Hypothalamus (tissue), 51 donors: ENCODE data around the gene C1orf174.

Source experiments
- DNase-seq, 51 donors: peaks; one replicate each; lab custom pipeline; 2025; lab: John Stamatoyannopoulos, UW

C1orf174 gene

DNA sequence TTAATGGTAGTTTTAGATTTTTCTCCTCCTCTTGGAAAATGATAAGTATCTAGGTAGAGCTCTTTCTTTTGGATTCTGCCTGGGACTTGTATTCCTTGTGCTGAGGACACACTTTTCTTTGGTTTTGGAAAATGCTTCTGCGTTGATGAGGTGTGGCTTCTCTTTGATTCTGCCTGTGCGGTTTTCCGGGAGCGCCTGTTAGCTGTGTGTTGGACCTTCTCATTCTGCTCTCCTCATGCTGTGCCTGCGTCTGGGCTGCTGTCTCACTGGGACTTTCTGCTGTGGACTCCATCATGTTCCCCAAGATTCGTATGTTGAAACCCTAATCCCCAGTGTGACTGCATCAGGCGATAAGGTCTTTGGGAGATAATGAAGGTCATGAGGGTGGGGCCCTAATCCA lies 21.0 kb downstream of the C1orf174 start:
- DNase-seq = no peak

DNA sequence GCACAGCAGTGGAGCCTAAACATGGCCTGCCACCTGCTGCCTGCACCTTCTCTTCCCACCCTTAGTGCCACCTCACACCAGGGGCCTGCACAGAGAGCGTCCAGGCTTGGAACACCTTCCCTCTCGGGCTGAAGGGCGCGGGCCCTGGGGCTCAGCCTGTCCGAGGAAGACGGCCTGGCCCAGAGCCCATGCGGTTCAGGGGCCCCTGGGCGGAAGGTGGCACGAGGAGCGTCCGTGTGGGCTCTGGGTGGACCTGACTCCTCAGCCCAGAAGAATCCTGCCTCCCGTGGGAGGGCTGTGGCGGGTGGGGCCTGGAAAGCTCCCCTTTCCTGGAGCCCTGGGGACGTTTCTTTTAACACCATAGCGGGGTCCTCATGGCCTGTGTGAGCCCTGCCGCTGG lies 23.4 kb downstream of the C1orf174 start:
- no peak for DNase-seq

DNA sequence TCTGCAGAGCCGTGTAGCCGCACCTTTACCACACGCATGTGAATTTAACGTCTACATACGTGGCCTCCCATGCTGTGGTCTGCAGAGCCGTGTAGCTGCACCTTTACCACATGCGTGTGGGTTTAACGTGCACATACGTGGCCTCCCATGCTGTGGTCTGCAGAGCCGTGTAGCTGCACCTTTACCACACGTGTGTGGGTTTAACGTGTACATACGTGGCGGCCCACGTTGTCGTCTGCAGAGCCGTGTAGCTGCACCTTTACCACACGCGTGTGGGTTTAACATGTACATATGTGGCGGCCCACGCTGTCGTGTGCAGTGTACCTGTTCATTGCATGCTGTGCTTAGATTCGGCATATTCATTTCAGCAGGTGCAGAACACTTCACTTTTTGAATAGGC lies 25.3 kb downstream of the C1orf174 start:
- DNase-seq = no peak

DNA sequence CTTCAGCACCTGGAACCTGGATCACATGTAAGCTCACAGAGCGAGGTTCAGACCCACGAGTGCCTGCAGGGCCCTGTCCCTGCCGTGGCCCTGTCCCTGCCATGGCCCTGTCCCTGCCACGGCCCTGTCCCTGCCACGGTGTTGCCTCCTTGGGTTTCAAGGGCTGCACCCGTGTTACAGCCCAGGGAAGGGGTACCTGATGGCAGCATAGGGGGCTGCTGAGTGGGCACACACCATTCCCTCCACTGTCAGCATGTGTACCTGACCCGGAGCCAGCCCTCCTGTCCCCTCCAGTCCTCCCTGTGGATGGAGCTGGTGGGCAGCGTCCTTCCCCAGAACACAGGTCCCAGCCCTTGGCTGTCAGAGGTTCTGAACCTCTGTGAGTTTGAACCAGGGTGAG lies 27.5 kb downstream of the C1orf174 start:
- DNase-seq = no peak

DNA sequence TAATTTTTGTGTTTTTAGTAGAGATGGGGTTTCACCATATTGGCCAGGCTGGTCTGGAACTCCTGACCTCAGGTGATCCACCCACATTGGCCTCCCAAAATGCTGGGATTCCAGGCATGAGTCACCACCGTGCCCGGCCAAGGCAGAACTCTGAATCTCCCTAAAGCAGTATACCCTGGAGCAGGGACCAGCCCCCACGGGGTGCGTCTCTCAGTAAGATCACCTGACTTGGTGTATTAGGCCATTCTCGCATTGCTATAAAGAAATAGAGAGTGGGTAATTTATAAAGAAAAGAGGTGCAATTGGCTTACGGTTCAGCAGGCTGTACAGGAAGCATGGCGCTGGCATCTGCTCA lies 28.6 kb downstream of the C1orf174 start:
- DNase-seq = no peak

DNA sequence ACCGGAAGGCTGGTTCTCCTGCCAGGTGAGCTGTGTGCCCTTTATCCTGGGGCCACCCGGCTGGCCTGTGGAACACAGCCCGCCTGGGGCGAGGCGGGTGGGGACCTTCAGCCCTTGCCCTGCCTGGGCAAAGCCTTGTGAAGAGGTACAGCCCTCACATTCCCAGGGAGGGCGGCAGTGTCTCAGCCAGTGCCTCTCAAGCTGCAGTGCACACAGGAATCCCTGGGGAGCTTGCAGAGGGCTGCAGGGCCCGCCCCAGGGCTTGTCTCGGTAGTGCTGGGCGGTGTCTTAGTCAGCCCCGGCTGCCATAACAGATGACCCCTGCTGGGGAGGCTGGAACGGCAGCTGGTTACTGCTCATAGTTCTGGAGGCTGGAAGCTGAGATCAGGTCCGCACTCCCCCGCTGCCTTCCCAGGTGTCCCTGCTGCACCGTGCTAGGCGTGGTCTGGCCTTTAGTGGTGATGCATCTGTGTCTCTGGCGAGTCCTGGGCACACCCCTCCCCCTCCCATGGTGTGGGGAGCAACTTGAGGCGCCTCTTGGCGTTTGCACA lies 30.2 kb downstream of the C1orf174 start:
- DNase-seq = no peak

DNA sequence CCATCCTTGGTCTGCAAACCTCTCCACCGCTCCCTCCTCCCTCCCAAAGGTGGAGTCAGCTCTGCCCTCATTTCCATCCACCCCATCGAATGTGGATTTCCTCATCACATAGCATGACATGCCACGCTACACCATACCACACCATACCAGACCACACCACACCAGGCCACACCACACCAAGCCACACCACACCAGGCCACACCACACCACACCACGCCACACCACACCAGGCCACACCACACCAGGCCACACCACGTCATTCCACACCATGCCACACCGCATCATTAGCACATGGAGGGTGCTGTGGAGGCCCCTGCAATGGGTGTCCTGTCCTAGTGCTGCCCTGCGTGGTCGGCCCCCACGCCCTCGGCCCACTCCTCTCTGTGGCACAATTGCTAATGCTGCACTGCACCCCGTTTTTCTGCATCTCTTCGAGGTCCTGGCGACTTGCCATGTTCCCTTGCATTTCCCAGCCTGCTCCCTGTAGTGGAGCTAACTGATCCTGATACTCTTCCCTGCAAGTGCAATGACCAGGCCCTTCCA lies 31.5 kb downstream of the C1orf174 start:
- DNase-seq = no peak

DNA sequence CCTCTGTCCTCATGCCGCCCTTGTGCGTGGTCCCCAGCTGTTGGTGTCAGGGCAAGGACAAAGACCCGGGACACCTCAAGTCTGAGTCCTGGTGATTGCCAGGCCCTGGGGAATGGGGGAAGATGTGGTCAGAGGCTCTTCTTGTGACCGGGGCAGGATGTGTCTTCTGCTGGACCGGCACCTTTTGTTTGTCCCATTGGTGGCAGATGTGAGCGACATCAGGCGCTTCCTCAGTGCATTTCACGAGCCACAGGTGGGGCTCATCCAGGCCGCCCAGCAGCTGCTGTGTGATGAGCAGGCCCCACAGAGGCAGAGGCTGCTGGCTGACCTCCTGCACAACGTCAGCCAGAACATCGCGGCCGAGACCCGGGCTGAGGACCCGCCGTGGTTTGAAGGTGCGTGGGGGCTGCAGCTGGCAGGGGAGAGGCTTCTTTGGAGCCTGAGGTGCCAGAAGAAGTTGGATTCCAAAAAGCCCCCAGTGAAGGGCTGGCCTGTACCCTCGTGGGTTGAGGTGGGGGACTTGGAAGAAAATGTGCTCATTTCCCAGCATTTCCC lies 34.4 kb downstream of the C1orf174 start:
- DNase-seq = no peak

DNA sequence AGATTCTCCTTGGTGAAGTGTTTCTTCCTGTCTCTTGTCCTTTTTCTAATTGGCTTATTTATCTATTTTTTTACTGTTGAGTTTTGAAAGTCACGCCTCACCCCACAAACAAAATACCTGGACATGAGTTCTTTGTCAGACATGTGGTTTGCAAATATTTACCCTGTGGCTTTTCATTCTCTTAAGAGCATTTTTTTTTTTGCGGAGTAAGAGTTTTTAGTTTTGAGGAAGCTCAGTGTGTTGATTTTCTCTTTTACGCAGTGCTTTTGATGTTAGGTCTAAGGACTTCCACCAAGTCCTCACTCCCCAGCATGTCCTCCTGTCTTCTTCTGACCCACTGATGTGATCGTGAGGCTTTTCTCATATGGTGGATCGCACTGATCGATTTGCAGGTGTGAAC lies 35.2 kb downstream of the C1orf174 start:
- no peak for DNase-seq

DNA sequence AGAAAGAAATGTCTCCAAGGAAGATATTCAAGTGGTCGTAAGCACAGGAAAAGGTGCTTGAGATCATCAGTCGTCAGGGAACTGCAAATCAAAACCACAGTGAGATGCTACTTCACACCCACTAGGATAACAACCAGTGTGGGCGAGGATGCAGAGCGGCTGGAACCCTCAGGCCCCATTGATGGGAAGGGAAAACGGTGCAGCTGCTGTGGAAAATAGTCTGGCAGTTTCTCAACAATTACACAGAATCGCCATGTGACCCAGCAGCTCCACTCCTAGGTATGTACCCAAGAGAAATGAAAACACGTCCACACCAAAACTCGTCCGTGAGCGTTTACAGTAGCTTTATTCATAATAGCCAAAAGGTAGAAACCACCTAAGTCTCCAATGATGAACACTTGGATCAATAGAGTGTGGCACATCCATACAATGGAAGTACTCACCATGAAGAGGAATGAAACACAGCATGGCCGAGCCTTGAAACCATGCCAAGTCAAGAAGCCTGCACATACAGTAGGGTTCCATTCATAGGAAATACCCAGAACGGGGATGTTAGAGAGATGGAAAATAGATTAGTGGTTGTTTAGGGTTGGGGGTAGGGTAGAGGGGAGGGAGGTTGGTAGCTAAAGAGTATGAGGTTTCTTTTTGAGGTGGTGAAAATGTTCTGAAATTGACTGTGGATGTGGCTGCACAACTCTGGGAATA lies 36.7 kb downstream of the C1orf174 start:
- DNase-seq = peak in 19 of 51 donors; percentile 7 to 58 (median 24)

DNA sequence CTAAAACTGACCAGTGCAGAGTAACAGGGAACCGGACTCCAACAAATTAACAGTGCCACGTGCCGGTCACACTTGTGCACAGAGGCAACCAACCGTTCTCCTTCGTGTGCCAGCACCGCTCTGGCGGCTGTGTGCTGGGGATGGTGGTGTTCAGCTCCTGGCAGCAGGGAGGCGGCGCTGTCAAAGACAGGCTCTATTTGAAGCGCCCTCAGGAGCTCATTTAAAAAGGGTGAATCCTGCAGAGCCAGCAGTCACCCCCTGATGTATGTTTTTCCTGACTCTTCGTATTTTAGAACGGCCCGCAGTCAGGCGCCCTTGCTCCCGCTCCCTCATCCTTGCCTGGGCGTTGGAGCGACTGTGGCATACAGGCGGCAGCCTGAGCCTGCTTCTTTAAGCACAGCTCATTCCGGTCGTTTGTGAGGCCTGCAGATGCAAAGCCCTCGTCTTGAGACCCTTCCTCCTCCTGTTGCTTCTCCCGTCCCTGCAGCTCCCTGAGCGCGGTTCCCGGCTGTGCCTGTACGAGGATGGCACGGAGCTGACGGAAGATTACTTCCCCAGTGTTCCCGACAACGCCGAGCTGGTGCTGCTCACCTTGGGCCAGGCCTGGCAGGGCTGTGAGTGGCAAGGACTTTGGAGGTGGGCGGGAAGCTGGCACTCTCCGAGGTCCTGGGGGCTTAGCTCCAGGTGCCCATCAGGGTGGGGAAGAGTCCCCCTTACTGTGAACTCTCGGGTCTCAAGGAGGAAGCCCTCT lies 41.7 kb downstream of the C1orf174 start:
- DNase-seq = peak in 36 of 51 donors; percentile 4 to 74 (median 36)

DNA sequence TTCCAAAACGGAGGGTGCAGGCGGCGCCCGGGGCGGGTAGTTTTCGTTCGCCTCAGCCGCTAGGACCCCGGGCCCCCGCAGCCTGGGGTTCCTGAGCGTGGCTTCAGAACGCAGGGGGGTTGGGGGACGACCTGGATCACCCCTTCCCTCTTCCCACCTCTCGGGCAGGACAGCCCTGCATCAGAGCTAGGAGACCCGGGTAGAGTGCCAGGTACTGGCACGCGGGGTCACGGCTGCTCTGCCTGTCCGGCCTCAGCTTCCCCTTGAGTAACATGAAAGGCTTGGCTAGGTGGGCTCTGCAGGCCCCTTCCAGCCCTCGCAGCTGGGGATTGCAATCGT lies 42.3 kb downstream of the C1orf174 start:
- peak in 5 of 51 donors; percentile 33 to 44 (median 42) for DNase-seq

DNA sequence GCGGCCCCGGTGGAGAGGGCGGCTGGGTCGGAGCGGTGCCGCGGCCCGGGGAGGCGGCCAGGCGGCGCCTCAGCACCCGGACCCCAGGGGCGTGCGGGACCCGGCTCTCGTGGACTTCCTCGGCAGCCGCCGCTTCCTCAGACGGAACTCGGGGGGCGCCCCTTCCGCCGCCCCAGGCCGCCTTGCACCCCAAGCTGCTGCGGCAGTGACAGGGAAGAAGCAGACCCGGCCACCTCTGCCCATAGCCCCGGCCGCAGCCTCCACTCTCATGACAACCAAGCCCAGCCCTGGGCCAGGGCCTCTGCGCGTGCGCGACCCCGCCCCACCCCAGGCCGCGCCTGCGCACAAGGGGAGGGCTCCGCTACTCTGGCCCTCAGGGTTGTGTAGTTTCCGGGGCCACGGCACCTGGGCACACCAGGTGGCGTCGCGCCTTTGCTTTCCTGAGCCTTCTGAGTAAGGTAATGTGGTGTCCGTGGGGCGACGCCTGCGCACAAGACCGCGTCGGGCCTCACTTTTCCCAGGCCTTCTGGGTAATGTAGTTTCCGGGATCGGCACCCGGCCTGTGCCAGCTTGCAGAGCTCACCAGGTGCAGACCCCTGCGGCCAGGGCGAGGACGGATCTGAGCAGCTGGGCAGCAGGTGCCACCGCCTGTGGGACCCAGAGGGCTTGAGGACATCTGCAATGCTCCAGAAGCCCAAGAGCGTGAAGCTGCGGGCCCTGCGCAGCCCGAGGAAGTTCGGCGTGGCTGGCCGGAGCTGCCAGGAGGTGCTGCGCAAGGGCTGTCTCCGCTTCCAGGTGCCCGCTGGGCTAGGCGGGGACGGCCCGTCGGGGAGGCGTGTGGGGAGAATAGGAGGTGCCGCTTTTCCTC lies 42.9 kb downstream of the C1orf174 start, which contains the start of the genes CEP104 and DFFB:
CEP104 (minus strand) TSS at position 289 of the 868 bp plus-strand sequence. CDS start 4,804 bp downstream, outside the sequence.
DFFB (plus strand) TSS at position 554 of the 868 bp plus-strand sequence; CDS start at position 682, 128 bp downstream.
- DNase-seq = peak; percentile 65 to 98 (median 83)

DNA sequence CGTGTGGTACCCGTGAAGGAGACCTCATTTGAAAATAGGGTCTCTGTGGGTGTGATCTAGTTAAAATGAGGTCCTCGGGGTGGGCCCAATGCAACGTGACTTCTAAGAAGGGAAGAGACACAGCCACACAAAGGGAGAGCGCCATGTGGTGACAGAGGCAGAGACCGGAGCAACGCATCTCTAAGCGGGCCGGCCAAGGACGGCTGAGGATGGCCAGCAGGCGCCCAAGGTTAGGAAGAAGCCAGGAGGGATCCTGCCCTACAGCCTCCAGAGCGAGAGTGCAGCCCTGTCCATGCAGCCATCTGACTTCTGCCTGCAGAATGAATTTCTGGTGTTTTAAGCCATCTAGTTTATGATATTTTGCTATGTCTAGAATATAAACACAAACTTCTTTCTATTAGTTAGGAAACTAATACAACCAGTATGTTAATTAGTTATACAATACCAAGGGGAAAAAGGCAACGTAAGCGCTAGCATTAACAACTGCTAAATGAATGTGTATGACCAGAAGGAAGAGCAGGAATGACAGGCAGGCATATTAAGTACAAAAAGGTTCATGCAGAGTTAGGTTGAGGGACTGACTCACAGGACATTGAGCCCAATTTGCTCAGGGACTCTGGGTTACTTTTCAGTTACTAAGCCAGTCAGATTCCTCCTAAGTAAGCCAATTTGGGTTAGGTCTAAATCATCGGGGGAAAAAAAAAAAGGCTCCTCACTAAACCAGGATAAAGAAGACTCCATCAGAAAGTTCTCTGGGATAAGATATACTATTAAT lies 47.2 kb downstream of the C1orf174 start:
- no peak for DNase-seq

DNA sequence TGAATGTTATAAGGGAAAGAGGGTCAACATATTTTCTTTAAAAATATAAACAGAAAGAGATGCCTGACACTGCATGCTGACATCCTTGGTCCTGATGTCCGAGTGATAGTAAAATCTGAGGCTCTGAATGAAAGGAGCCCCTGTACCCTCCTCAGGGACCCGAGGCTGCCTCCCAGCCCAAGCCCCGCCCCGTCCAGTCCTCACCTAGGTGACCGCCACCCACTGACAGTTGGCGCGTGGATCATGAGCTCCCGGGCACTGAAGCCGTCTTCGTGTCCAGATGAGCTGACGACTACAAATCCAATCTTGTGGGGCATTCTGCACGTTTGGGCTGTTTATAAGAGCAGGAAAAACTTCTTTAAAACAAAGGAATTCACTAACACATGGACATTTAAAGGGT lies 48.0 kb downstream of the C1orf174 start:
- DNase-seq = no peak

DNA sequence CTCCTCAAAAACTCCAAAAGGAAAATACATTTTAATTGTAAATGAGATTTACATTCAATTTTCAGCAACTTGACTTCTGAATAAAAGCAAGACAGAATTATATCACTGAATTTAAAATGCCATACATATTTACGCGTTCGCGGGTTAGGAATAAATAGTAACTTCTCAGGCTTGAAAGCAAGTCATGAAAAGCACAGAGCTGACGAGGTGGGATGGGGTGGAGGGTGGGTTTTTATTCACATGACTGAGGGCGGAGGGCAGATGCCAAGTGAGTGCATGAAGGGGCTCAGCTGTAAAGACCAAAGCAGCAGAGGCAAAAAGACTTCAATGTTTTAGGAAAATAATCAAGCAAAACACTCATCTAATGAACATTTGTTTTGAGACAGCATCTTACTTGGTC lies 48.8 kb downstream of the C1orf174 start:
- no peak for DNase-seq

DNA sequence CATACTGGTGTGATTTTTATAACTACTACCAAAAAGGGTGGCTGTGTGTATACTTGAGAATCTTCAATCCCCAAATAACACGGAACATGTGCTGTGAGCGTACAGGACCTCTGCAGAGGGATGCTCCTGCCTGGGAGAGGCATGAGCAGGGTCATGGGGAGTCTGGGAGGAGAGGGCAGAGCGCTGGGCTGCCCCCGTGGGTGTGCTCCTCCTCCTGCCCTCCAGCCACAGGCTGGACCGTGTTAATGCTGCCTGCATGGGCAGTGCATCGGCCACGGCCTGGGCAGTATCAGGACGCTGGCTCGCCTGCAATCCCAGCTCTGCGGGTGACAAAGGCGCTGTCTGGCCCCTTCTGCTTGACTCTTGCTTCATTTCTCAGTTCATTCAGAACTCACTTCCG lies 49.2 kb downstream of the C1orf174 start:
- DNase-seq = no peak

DNA sequence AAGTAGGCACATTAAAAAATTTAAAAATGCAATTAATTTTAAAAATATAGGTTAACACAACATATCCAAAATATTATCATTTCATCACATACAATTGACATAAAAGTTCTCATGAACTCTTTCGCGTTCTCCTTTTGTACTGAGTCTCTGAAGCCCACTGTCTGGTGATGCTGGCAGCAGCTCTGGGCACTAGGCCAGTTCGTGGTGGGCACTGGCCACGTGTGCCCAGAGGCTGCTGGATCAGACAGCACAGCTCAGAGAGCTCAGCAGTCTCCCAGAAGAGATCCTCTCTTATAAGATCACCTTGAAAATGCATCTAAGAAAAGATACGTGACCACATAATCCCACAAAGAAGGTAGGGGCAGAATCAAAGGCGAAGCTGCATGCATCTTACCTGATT lies 53.0 kb downstream of the C1orf174 start:
- DNase-seq = no peak

DNA sequence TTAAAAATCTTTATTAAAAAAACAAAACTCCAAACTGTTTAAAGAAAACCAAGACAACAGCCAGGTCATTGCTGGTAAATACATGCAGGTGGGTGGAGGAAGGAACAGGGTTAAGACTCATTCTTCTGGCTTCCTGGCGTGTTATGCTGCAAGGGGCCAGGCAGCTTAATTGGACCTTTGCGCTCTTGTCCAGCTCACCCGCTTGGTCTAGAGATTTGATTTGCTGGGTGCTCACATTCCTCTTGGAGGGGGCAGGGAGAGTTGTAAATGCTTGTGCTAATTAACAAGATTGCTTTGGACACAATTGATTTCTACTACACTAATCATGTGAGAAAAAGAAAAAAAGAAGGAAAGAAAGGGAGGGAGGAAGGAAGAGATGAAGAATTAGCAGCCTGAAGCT lies 53.5 kb downstream of the C1orf174 start:
- no peak for DNase-seq

DNA sequence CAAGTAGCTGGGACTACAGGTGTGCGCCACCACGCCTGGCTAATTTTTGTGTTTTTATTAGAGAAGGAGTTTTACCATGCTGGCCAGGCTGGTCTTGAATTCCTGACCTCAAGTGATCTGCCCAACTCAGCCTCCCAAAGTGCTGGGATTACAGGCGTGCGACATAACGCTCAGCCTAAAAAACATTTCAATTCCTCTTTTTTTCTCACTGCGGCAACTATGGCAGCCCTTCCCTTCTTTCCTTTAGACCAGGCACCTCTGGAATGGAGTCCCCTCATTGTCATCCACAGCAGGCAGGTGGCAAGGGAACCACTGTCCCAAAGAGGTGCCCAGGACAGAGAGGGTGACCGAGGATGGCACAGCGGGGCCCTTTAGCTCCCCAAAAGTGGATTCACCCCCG lies 57.2 kb downstream of the C1orf174 start:
- no peak for DNase-seq
